Effector memory CD8-positive, alpha-beta T cell (primary cell): ENCODE measurements around the gene NLK.
A peak's percentile ranks its signal among the peaks of the same experiment; 100 is the strongest.
"Not testable (repeated sequence)": the region's sequence is repeated elsewhere in the genome, so short reads cannot be mapped to it uniquely, and the experiment has no call there.

Experiments used
- ATAC-seq: fragments of 150-1000 bp; cut with Tn5 transposase; replicated peaks from 2 replicates; pipeline ENCODE4 v1.10.0; 2021; ENCODE audit warnings: mild to moderate bottlenecking, moderate library complexity
- DNase-seq, 3 experiments: peaks; one replicate each; pipeline ENCODE4 v3.0.0; 2021
- H3K27ac Mint-ChIP-seq, 2 donors: one replicate each; pipeline ENCODE4 v1.8.0; 2022; ENCODE audit warnings: mild to moderate bottlenecking in 2 of 2, mixed read lengths in 2 of 2, moderate library complexity in 2 of 2
- H3K27me3 Mint-ChIP-seq, 2 donors: one replicate each; pipeline ENCODE4 v1.8.0; 2022; ENCODE audit warnings: mixed read lengths in 2 of 2
- H3K36me3 Mint-ChIP-seq: one replicate; pipeline ENCODE4 v1.8.0; 2022; ENCODE audit warnings: mild to moderate bottlenecking, moderate library complexity, mixed read lengths; ENCODE audit not compliant: insufficient read depth
- H3K4me1 Mint-ChIP-seq, 2 donors: one replicate each; pipeline ENCODE4 v1.8.0; 2022; ENCODE audit warnings: low read depth in 2 of 2, mixed read lengths in 2 of 2
- H3K4me3 Mint-ChIP-seq, 2 donors: one replicate each; pipeline ENCODE4 v1.8.0; 2022; ENCODE audit warnings: mild to moderate bottlenecking in 2 of 2, mixed read lengths in 2 of 2, moderate library complexity in 2 of 2
- H3K9me3 Mint-ChIP-seq, 2 donors: one replicate each; pipeline ENCODE4 v1.8.0; 2022; ENCODE audit warnings: mixed read lengths in 2 of 2

Gene NLK

DNA sequence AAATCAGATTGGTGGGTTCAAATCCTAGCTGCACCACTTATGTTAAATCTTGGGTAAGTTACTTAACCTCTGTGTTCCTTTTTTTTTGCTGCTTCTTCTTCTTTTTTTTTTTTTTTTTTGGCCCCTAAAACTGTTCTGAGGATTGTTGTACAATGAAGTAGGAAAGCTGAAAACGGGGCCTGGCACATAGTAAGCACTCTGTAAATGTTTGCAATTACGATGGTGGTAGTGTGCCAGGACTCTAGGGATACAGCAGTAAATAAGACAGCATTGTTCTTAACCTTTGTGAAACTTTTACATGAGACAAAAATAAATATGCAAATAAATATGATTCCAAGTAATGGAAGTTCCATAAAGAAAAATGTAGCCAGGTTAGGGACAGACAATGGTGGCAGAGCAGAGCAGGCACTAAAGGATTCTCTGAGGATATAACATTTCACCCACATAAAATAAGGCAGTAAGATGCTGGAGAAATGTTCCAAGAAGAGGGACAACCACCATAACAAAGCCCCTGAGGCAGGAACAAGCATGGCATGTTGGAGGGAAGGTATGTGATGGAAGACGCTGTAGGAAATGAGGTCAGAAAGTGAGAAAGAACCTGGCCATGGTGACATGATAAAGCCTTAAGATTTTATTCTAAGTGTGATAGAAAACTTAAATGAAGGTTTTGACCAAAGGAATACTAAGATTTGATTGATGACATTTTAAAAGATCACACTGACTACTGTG, 127.3 kb downstream of the NLK start:
- peaks cover 4 to 5% of the 10 kb centered on the region in 2 donors for H3K4me1 Mint-ChIP-seq
- no peak overlapping the region for H3K4me3 Mint-ChIP-seq
- ATAC-seq (no peak), DNase-seq (no peak)
- H3K27ac Mint-ChIP-seq, result peak overlapping the region; percentile 7 to 41
- no peaks in the 10 kb centered on the region for H3K9me3 Mint-ChIP-seq
- H3K36me3 Mint-ChIP-seq, result peaks cover 19% of the 10 kb centered on the region
- no peaks in the 10 kb centered on the region for H3K27me3 Mint-ChIP-seq

DNA sequence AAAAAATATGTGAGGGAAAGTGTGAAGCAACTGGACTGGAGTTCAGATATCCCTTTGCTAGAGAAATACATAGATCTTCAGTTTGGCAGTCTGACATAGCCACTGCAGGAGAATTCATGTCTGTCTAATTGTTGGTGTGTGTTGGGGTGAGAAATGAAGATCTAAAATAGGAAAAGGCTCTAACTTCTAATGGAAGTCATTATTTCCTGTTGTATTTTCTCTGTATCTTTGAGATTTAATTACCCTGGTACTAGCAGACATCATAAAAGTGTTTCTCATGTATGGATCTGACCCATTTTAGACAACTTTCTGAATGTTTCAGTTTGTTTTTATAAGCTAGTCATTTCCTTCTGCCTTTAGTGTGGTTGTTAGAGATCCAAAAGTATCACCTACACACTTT, 128.3 kb downstream of the NLK start:
- no peaks in the 10 kb centered on the region for H3K9me3 Mint-ChIP-seq
- H3K27me3 Mint-ChIP-seq, result no peaks in the 10 kb centered on the region

DNA sequence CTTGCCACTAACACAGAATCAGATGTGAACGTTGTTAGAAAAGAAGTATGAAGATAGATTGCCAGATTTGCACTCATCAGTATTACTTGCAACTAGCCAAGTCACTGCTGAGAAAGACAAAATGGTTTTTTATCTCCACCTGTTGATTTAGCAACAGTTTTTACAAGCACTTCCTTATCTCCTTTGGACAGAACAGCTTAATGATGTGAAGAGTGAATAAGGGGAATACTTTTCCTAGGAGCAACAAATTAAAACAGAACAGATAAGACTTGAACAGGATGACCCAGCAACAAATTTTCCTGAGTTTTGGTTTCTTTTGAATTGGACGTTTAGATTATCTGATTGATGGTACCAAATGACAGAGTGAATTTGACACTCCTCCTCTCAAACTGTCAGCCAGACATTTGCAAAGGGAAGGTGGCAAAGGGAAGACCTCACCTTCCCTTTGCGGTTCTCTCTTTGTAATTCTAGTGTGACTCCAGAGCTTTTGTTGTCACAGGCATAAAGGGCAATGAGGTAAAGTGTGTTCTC, 130.6 kb downstream of the NLK start:
- Mint-ChIP-seq H3K4me3 (no peak overlapping the region), H3K27ac (peak overlapping the region in 1 of 2 donors; percentile 68), H3K9me3 (no peaks in the 10 kb centered on the region), H3K36me3 (peaks cover 13% of the 10 kb centered on the region), H3K27me3 (no peaks in the 10 kb centered on the region), H3K4me1 (peaks cover 4 to 8% of the 10 kb centered on the region in 2 donors)
- no peak for DNase-seq
- ATAC-seq, result no peak

More for the DNA sequence above, 128.3 kb downstream of the NLK start:
- H3K27ac Mint-ChIP-seq, result no peak overlapping the region
- ATAC-seq (no peak), DNase-seq (no peak)
- H3K4me1 Mint-ChIP-seq, result peaks cover 4 to 8% of the 10 kb centered on the region in 2 donors
- H3K36me3 Mint-ChIP-seq, result peaks cover 20% of the 10 kb centered on the region
- H3K4me3 Mint-ChIP-seq, result no peak overlapping the region

DNA sequence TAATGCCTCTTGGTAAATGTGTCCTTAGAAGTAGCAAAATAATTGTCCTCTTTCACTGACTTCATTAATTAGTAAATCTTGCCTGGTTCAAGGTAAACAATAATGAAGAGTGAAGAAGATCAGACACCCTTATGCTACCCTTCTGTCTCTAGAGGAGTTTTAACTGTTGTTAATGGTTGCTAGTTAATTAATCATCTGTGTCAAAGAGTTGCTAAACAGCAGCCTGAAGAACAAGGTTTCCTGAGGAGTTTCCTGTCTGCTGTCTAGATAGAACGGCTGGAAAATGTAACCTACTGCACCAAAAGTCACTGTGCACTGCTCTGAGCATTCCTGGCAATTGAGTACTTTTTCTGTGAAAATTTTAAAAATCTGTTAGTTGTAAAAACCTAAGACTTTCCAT, 131.3 kb downstream of the NLK start:
- H3K36me3 Mint-ChIP-seq, result peaks cover 12% of the 10 kb centered on the region
- peaks cover 4 to 8% of the 10 kb centered on the region in 2 donors for H3K4me1 Mint-ChIP-seq
- no peaks in the 10 kb centered on the region for H3K27me3 Mint-ChIP-seq
- no peaks in the 10 kb centered on the region for H3K9me3 Mint-ChIP-seq
- no peak for DNase-seq
- peak overlapping the region; percentile 68 to 78 for H3K27ac Mint-ChIP-seq
- H3K4me3 Mint-ChIP-seq, result no peak overlapping the region
- ATAC-seq, result no peak

DNA sequence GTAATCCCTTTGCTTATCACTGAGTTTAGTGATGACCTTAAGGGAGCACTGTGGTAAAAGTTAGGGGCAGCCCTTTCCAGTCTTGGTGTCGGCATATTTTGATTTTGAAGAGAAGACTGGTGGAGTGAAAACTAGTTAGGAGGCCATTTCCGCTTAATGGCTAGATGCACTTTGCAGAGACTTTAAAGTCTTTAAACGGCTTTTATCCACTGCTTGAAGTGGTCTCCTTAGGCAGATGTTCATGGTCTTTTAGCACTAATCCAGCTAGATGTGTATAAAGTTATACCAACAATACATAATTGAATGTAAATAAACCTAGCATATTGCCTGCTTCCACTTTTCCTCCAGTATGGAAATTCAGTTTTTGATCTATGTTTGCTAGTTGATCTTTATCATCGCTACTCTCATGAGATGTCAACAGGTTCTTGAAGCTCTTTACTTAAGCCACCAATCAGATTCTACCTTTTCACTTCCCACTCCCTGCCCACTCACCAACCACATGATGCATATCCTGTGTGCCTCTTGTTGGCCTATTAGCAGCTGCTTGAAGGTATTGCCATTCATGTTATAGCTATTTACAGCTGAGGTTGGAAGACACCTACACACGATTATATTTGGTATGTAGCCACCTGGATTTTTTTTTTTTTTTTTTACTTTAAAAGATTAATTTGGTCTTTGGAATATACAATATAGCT, 132.0 kb downstream of the NLK start:
- H3K4me3 Mint-ChIP-seq, result no peak overlapping the region
- no peaks in the 10 kb centered on the region for H3K27me3 Mint-ChIP-seq
- H3K4me1 Mint-ChIP-seq, result peaks cover 4 to 8% of the 10 kb centered on the region in 2 donors
- H3K27ac Mint-ChIP-seq, result peak overlapping the region in 1 of 2 donors; percentile 1
- ATAC-seq (peak; percentile 74), DNase-seq (no peak)
- H3K36me3 Mint-ChIP-seq, result peaks cover 6% of the 10 kb centered on the region
- H3K9me3 Mint-ChIP-seq, result no peaks in the 10 kb centered on the region

DNA sequence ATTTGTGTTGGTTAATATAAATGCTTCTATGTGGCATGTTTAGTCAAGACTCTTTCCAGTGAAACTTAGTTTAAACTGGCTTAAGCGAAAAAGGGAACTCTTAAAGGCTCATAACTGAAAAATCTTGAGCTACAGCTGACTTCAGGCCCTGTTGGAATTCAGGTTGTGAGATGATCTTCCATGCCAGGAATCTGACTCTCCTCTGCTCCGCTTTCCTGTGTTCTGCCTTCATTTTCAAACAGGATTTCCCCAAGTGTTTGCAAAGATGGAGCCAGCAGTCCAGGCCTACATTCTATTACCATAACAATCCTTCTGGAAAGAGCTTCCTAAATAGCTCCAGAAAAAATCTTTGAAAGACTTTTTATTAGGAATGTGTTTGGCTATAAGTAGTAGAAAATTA, 134.9 kb downstream of the NLK start:
- Mint-ChIP-seq H3K4me3 (no peak overlapping the region), H3K36me3 (peaks cover 3% of the 10 kb centered on the region), H3K9me3 (no peaks in the 10 kb centered on the region), H3K27me3 (no peaks in the 10 kb centered on the region), H3K27ac (no peak overlapping the region), H3K4me1 (peaks cover 4 to 8% of the 10 kb centered on the region in 2 donors)
- DNase-seq (no peak), ATAC-seq (no peak)

DNA sequence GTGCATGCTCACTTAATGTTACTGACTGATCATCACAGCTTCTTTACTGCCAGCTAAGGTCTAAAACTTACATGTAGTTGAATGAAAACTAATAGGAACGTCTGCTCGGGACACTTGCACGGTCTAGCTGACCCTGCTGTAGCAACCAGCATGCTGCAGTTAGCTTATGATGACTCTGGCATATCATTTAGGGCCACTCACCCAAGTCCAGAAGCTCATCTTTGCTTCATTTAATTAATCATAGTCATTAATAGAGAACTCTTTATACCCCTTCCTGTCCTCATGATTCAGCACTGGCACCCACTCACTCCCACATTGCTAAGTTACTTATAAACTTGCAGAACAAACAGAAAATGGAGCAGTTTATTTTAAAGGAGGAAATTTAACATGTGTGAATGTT, 136.3 kb downstream of the NLK start:
- ATAC-seq, result no peak

DNA sequence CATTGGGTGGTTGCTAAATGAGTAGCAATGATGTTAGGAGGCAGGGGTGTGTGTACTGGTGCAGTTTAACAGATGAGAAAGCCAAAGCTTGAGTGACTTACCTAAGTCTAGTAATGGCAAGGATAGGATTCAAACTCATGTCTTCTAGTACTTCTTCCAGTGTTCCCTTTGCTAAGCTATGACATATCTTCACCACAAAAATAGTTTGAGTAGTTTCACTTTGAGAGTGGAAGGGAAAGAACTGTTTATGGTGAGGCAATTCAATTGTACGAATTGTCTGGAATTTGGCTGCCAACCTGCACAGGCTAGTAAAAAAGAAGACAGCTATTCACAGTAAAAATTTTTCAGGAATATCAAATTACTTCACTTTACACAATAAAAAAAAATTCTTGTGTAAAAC, 138.0 kb downstream of the NLK start:
- no peak for ATAC-seq
- no peak for DNase-seq
- no peaks in the 10 kb centered on the region for H3K4me1 Mint-ChIP-seq
- no peak overlapping the region for H3K27ac Mint-ChIP-seq
- peaks cover 6% of the 10 kb centered on the region for H3K36me3 Mint-ChIP-seq
- H3K27me3 Mint-ChIP-seq, result no peaks in the 10 kb centered on the region
- H3K9me3 Mint-ChIP-seq, result no peaks in the 10 kb centered on the region
- H3K4me3 Mint-ChIP-seq, result no peak overlapping the region

More for the DNA sequence above, 136.3 kb downstream of the NLK start:
- peaks cover 3% of the 10 kb centered on the region for H3K36me3 Mint-ChIP-seq
- no peaks in the 10 kb centered on the region for H3K27me3 Mint-ChIP-seq
- DNase-seq, result no peak
- no peak overlapping the region for H3K4me3 Mint-ChIP-seq
- no peak overlapping the region for H3K27ac Mint-ChIP-seq
- no peaks in the 10 kb centered on the region for H3K9me3 Mint-ChIP-seq
- peaks cover 2 to 8% of the 10 kb centered on the region in 2 donors for H3K4me1 Mint-ChIP-seq

DNA sequence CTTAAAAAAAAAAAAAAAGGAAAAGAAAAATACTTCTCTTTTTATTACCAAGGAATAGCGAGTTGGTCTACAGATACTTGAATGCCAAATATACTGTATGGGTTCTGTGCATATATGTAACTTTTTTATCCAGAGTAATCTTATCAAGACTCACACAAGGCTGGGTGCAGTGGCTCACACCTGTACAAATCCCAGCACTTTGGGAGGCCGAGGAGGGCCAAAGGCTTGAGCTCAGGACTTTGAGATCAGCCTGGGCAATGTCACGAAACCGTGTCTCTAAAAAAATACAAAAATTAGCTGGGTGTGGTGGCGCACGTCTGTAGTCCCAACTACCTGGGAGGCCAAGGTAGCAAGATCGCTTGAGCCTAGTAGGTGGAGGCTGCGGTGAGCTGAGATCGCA, 139.1 kb downstream of the NLK start:
- Mint-ChIP-seq H3K9me3 (no peaks in the 10 kb centered on the region), H3K27ac (no peak overlapping the region), H3K4me1 (no peaks in the 10 kb centered on the region), H3K36me3 (peaks cover 17% of the 10 kb centered on the region), H3K4me3 (no peak overlapping the region), H3K27me3 (no peaks in the 10 kb centered on the region)
- ATAC-seq (no peak), DNase-seq (no peak)

DNA sequence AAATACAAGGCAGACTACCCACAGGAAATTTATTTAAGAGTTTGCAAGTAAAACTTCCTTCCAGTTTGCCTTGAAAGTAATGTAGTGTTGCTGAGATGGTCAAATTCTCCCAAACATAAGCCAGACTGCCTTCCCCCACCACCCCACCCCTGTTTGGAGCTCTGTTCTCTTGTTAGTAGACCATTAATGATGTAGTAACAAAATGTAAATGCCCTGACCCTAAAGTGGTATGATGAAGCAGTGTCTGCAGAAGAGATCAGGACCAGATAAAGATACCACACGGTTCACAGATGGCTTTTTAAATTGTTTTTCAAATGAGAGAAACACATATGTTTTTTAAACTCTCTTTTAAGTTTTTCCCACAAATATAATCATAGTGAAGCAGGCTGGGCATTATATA, 140.1 kb downstream of the NLK start:
- no peak for DNase-seq
- no peak for ATAC-seq
- Mint-ChIP-seq H3K4me1 (no peaks in the 10 kb centered on the region), H3K36me3 (peaks cover 17% of the 10 kb centered on the region), H3K4me3 (no peak overlapping the region), H3K9me3 (no peaks in the 10 kb centered on the region), H3K27me3 (no peaks in the 10 kb centered on the region), H3K27ac (no peak overlapping the region)

DNA sequence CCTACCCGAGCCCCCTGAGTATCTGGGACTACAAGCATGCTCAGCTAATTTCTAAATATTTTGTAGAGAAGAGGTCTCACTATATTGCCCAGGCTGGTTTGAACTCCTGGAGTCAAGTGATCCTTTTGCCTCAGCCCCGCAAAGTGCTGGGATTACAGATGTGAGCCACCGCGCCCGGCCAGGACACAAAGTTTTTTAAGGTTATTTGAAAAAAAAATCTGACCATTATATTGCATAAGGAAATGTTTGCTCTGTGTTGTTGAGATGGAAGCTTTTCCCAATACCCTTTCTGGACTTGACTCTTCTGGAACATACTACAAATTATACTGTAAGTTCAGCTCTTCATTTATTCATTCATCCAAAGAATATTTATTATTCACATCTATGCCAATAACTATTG, 143.2 kb downstream of the NLK start:
- Mint-ChIP-seq H3K27me3 (no peaks in the 10 kb centered on the region), H3K9me3 (no peaks in the 10 kb centered on the region), H3K4me3 (no peak overlapping the region), H3K27ac (no peak overlapping the region), H3K4me1 (no peaks in the 10 kb centered on the region), H3K36me3 (peaks cover 19% of the 10 kb centered on the region)
- no peak for ATAC-seq
- no peak for DNase-seq

DNA sequence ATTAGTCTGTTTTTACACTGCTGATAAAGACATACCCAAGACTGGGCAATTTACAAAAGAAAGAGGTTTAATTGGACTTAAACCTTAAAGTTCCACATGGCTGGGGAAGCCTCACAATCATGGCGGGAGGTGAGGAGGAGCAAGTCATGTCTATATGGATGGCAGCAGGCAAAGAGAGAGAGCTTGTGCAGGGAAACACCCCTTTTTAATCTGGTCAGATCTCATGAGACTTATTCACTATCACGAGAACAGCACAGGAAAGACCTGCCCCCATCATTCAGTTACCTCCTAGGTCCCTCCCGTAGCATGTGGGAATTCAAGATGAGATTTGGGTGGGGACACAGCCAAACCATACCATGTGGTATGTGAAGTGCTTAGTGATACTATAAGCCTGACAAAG, 144.0 kb downstream of the NLK start:
- H3K4me1 Mint-ChIP-seq, H3K27me3 Mint-ChIP-seq, H3K9me3 Mint-ChIP-seq, H3K4me3 Mint-ChIP-seq, ATAC-seq, DNase-seq, H3K27ac Mint-ChIP-seq: not testable (repeated sequence)
- H3K36me3 Mint-ChIP-seq, result peaks cover 21% of the 10 kb centered on the region

DNA sequence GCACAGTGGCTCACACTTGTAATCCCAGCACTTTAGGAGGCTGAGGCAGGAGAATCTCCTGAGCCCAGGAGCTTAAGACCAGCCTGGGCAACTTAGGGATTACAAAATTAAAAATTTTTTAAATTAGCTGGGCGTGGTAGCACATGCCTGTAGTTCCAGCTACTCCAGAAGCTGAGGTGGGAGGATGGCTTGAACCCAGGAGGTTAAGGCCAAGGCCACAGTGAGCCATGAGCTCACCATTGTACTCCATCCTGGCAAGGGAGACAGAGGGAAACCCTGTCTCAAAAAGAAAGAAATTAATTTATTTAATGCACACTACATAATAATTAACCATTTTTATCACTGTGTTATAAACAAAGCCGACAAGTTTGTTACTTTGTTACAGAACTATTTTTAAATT, 145.5 kb downstream of the NLK start:
- ATAC-seq (no peak), DNase-seq (no peak)
- Mint-ChIP-seq H3K4me3 (no peak overlapping the region), H3K27ac (no peak overlapping the region), H3K9me3 (no peaks in the 10 kb centered on the region), H3K36me3 (peaks cover 22% of the 10 kb centered on the region), H3K4me1 (no peaks in the 10 kb centered on the region), H3K27me3 (no peaks in the 10 kb centered on the region)

DNA sequence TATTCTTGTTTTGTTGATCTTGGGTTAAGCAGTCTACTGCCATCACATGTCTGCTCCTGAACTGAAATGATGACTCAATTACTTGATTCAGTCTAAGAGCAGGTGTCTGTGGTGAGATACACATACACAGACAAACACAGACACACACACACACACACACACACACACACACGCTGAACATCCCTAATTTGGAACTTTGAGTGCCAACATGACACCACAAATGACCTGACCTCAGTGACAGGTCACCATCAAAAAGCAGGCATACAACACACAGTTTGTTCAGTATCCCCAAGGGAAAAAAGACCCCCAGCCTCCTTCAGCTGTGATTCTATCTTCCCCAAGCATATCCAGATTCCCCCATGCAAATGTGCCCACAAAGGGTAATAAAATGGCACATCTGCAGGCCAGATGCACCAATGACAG, 146.4 kb downstream of the NLK start:
- no peak overlapping the region for H3K4me3 Mint-ChIP-seq
- DNase-seq (no peak), ATAC-seq (no peak)
- H3K27ac Mint-ChIP-seq, result no peak overlapping the region
- peaks cover 22% of the 10 kb centered on the region for H3K36me3 Mint-ChIP-seq
- H3K4me1 Mint-ChIP-seq, result no peaks in the 10 kb centered on the region
- no peaks in the 10 kb centered on the region for H3K27me3 Mint-ChIP-seq
- H3K9me3 Mint-ChIP-seq, result no peaks in the 10 kb centered on the region
